Measurements from ENCODE around the gene IFFO2. TPM values are rescaled to one million over a fixed set of nuclear protein-coding genes. Genes with fewer than 3 reads are reported as not detected.

Gene IFFO2
- total and polyA plus RNA-seq, 9 donors, result 4.2 to 7.6 (median 6.7) TPM

DNA sequence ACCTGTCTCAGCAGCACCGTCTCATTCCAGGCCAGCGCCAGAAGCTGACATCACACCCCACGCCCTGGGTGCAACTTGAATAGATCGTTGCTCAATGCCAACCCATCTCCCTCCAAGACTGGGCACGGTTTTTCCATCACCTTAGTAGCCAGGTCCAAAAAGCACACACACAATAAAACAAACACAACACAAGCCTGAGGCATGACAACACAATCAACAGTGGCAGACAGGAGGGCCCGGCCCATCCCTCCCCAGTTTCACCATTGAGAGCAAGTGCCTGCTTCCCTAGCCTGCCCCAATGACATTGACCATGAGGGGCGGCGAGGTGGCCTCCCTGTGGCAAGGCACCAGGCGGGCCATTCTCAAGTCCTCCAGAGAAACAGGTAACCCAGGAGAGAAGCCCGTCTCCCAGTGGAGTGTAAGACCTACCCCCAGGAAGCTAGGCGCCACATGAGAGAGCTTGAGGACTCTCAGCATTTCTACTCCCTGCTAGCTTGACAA, 2.7 kb downstream of the IFFO2 start:
- 87% methylated on average over 9 of the region's 11 CpGs for WGBS (ENCODE audit: insufficient coverage)
- no peak for DNase-seq
- peaks cover 58% of the 10 kb centered on the region for H3K4me1 ChIP-seq (ENCODE audit: control insufficient read depth, insufficient read depth, low read length)
- H3K27ac ChIP-seq (ENCODE audit: low read length), result no peak overlapping the region
- peaks cover 5% of the 10 kb centered on the region for H3K36me3 ChIP-seq (ENCODE audit: control insufficient read depth, insufficient read depth, low read length)
- peaks cover 6% of the 10 kb centered on the region for H3K27me3 ChIP-seq (ENCODE audit: control insufficient read depth, insufficient read depth, low read length)
- no peaks in the 10 kb centered on the region for H3K9me3 ChIP-seq (replicated peaks; ENCODE audit: control insufficient read depth, low read depth, low read length)
- no peak overlapping the region for H3K4me3 ChIP-seq (ENCODE audit: low read length)

GRCh38 chr1:18951818-18952391, 4.6 kb downstream of the IFFO2 start:
- H3K27me3 ChIP-seq (ENCODE audit: control insufficient read depth, insufficient read depth, low read length), result peaks cover 4% of the 10 kb centered on the region
- peaks cover 5% of the 10 kb centered on the region for H3K36me3 ChIP-seq (ENCODE audit: control insufficient read depth, insufficient read depth, low read length)
- WGBS (ENCODE audit: insufficient coverage), result 75% methylated on average over 8 of the region's 8 CpGs
- peak; percentile 29 for DNase-seq
- H3K9me3 ChIP-seq (replicated peaks; ENCODE audit: control insufficient read depth, low read depth, low read length), result no peaks in the 10 kb centered on the region
- H3K4me3 ChIP-seq (ENCODE audit: low read length), result no peak overlapping the region
- H3K4me1 ChIP-seq (ENCODE audit: control insufficient read depth, insufficient read depth, low read length), result peaks cover 72% of the 10 kb centered on the region
- peak overlapping the region; percentile 97 for H3K27ac ChIP-seq (ENCODE audit: low read length)

DNA sequence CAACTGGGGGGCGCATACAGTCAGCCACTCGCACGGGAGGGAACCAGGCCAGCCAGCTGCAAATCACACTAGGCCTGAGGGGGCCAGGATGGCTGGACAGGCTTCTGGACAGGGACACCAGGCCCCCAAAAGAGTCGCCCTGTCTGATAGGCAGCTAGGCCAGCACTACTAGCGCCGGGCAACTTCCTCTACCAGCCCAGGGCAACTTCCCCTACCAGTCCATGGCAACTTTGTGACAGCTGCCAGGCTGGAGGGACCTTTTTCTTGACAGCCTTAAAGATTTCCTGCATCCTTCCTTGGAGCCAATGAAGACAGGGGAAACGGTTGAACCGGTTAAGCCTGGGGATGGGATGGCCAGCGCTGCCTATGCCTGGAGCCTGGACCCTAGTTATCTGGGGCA, 5.1 kb downstream of the IFFO2 start:
- Histone ChIP-seq H3K27ac (ENCODE audit: low read length) (peak overlapping the region; percentile 97), H3K4me1 (ENCODE audit: control insufficient read depth, insufficient read depth, low read length) (peaks cover 73% of the 10 kb centered on the region), H3K4me3 (ENCODE audit: low read length) (no peak overlapping the region), H3K27me3 (ENCODE audit: control insufficient read depth, insufficient read depth, low read length) (peaks cover 4% of the 10 kb centered on the region), H3K36me3 (ENCODE audit: control insufficient read depth, insufficient read depth, low read length) (peaks cover 5% of the 10 kb centered on the region), H3K9me3 (replicated peaks; ENCODE audit: control insufficient read depth, low read depth, low read length) (no peaks in the 10 kb centered on the region)
- 72% methylated on average over 9 of the region's 9 CpGs for WGBS (ENCODE audit: insufficient coverage)
- peak; percentile 25 for DNase-seq

DNA sequence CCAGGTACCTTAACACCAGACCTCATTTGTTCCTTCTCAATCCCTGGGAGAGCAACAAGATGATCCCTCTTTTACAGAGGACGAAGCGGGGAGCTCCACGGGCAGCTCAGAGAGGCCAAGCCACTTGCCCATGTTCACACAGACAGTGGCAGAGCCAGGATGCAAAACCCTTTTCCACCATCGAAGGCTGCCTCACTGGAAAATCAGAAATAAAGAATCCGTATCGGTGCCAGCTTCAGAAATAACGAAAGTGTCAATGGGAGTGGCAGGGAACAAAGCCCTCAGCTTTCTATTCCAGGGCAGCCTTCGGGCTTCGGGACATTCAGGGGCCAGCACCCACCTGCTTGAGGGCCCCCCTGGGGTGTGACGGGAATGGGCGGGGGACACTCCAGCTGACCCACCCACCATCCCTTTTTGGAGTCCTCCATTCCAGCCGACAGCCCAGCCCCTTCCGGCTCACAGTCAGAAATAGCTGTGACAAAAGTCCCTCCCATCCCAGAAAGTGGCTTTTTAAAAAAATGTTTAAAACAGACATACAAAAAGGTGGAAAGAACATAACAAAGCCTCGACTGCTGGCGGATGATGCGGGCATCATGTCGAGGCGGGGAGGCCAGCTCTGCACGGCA, 6.0 kb downstream of the IFFO2 start:
- peaks cover 79% of the 10 kb centered on the region for H3K4me1 ChIP-seq (ENCODE audit: control insufficient read depth, insufficient read depth, low read length)
- H3K27me3 ChIP-seq (ENCODE audit: control insufficient read depth, insufficient read depth, low read length), result peaks cover 4% of the 10 kb centered on the region
- H3K36me3 ChIP-seq (ENCODE audit: control insufficient read depth, insufficient read depth, low read length), result peaks cover 5% of the 10 kb centered on the region
- H3K4me3 ChIP-seq (ENCODE audit: low read length), result peak overlapping the region; percentile 24
- no peaks in the 10 kb centered on the region for H3K9me3 ChIP-seq (replicated peaks; ENCODE audit: control insufficient read depth, low read depth, low read length)
- peak; percentile 85 for DNase-seq
- H3K27ac ChIP-seq (ENCODE audit: low read length), result peak overlapping the region; percentile 97
- WGBS (ENCODE audit: insufficient coverage), result 30% methylated on average over 16 of the region's 19 CpGs

DNA sequence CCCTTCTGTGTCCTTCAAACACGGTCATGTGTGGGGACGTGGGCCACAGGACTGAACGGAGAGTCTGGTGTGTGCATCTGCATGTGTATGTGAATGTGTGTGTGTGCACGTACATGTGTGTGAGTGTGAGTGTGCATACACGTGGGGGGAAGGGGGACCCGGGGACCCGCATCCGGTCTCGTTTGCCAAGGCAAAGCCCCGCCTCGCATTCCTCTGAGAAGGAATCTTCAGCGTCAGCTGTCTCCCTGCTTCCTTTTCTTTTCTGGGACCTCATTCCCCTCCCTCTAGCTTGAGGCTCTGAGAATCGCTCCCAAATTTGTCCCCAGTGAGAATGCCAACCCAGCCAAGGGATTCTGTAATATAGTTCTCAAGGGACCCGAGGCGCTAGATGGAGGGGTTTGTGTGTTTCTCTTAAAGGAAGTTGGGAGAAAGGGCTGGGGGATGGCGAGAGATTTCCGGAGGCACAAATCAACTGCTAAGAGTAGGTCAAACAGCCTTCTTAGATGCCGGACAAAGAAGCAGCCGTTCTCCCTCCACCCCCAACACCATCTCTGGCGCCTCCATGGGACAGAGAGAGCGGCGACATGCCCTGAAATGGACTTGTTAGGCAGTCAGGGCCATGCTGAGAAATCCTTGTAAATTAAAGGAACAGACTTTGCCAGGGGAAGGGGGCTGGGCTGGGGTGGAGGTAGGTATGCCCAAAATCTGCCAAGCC, 6.6 kb downstream of the IFFO2 start:
- H3K27me3 ChIP-seq (ENCODE audit: control insufficient read depth, insufficient read depth, low read length), result peaks cover 4% of the 10 kb centered on the region
- peak; percentile 85 for DNase-seq
- 2% methylated on average over 6 of the region's 22 CpGs for WGBS (ENCODE audit: insufficient coverage)
- H3K4me3 ChIP-seq (ENCODE audit: low read length), result peak overlapping the region; percentile 24
- peak overlapping the region; percentile 97 for H3K27ac ChIP-seq (ENCODE audit: low read length)
- no peaks in the 10 kb centered on the region for H3K9me3 ChIP-seq (replicated peaks; ENCODE audit: control insufficient read depth, low read depth, low read length)
- H3K36me3 ChIP-seq (ENCODE audit: control insufficient read depth, insufficient read depth, low read length), result peaks cover 5% of the 10 kb centered on the region
- peaks cover 79% of the 10 kb centered on the region for H3K4me1 ChIP-seq (ENCODE audit: control insufficient read depth, insufficient read depth, low read length)

GRCh38 chr1:18948913-18949685, 7.4 kb downstream of the IFFO2 start:
- Histone ChIP-seq H3K27me3 (ENCODE audit: control insufficient read depth, insufficient read depth, low read length) (no peaks in the 10 kb centered on the region), H3K4me1 (ENCODE audit: control insufficient read depth, insufficient read depth, low read length) (peaks cover 78% of the 10 kb centered on the region), H3K4me3 (ENCODE audit: low read length) (peak overlapping the region; percentile 15), H3K27ac (ENCODE audit: low read length) (peak overlapping the region; percentile 97), H3K36me3 (ENCODE audit: control insufficient read depth, insufficient read depth, low read length) (peaks cover 5% of the 10 kb centered on the region), H3K9me3 (replicated peaks; ENCODE audit: control insufficient read depth, low read depth, low read length) (no peaks in the 10 kb centered on the region)
- 21% methylated on average over 18 of the region's 23 CpGs for WGBS (ENCODE audit: insufficient coverage)
- peak; percentile 85 for DNase-seq

DNA sequence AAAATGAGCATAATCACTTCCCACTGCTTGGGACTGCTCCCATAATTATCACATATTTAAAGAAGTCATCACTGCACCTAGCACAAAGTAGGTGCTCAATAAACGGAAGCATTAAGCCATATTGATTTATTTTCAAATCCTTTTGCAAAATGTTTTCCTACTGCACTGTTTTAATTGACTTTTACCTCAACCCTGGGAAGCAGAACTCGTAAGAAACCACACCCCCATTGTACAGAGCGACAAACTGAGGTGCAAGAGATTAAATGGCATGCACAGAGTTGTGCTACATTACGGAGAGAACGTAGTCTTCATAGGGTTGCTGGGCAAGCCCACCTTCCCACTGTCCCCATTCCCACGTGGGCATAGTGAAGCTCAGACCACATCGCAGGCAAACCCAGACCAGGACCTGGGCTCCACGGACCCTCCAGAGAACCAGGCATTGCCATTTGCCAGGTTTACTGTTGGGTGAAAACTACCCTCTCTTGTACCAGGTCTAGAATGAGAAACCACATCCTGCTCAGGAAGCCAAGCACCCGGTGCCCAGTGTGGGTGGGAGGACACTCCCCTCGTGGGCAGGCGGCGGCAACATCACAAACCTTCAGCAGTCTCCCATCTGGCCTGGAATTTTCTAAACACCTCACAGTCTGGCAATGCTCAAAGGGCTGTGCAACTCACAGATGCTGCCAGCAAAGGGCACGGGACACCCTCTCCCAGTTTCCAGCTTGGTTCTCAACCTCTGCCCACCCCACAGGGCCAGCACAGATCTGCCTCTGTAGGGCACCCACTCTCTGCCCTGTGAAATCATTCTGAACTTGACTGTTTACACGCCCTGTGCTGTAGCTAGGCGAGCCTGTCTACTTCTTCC, 8.2 kb downstream of the IFFO2 start:
- Histone ChIP-seq H3K4me3 (ENCODE audit: low read length) (no peak overlapping the region), H3K4me1 (ENCODE audit: control insufficient read depth, insufficient read depth, low read length) (peaks cover 73% of the 10 kb centered on the region), H3K27ac (ENCODE audit: low read length) (peak overlapping the region; percentile 97), H3K9me3 (replicated peaks; ENCODE audit: control insufficient read depth, low read depth, low read length) (no peaks in the 10 kb centered on the region), H3K27me3 (ENCODE audit: control insufficient read depth, insufficient read depth, low read length) (no peaks in the 10 kb centered on the region), H3K36me3 (ENCODE audit: control insufficient read depth, insufficient read depth, low read length) (peaks cover 5% of the 10 kb centered on the region)
- DNase-seq, result peak; percentile 31
- WGBS (ENCODE audit: insufficient coverage), result 60% methylated on average over 11 of the region's 15 CpGs

GRCh38 chr1:18947570-18947969, 8.9 kb downstream of the IFFO2 start:
- no peak overlapping the region for H3K27ac ChIP-seq (ENCODE audit: low read length)

DNA sequence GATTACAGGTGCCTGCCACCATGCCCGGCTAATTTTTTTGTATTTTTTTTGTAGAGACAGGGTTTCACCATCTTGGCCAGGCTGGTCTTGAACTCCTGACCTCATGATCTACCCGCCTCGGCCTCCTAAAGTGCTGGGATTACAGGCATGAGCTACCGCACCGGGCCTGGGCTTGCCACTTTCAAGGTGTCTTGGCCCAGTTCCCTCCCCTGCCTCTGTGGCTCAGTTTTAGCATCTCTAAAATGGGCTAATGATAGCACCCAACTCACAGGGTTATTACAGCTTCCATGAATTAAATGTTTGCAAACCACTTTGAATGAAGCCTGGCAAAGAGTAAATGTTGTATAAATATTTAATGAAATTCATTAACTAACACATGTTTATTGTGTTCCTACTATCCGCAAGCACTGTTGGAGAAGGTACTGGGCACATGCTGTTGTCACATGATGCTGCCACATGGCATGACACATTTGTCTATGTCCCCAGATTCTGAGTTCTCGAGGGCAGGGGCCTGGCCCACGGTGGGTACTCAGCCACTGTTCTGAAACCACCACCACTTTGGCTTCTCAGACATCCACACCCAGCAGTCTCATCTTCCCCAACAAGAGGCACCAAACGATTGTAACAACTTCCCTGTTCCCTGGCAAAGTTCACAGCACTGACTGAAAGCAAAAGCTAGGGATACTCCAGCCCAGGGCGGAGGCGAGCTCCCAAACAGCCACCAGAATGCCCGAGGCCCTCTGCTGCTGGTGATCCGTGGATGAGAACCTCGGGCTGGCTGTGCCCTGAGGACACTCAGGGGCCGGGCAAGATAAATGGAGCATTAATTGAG, 9.7 kb downstream of the IFFO2 start:
- Histone ChIP-seq H3K4me1 (ENCODE audit: control insufficient read depth, insufficient read depth, low read length) (peaks cover 79% of the 10 kb centered on the region), H3K27ac (ENCODE audit: low read length) (no peak overlapping the region), H3K9me3 (replicated peaks; ENCODE audit: control insufficient read depth, low read depth, low read length) (no peaks in the 10 kb centered on the region), H3K36me3 (ENCODE audit: control insufficient read depth, insufficient read depth, low read length) (peaks cover under 1% of the 10 kb centered on the region), H3K27me3 (ENCODE audit: control insufficient read depth, insufficient read depth, low read length) (no peaks in the 10 kb centered on the region), H3K4me3 (ENCODE audit: low read length) (no peak overlapping the region)
- 78% methylated on average over 14 of the region's 15 CpGs for WGBS (ENCODE audit: insufficient coverage)
- DNase-seq, result no peak

More at GRCh38 chr1:18947570-18947969, 8.9 kb downstream of the IFFO2 start:
- Histone ChIP-seq H3K9me3 (replicated peaks; ENCODE audit: control insufficient read depth, low read depth, low read length) (no peaks in the 10 kb centered on the region), H3K4me3 (ENCODE audit: low read length) (no peak overlapping the region), H3K36me3 (ENCODE audit: control insufficient read depth, insufficient read depth, low read length) (peaks cover 5% of the 10 kb centered on the region), H3K27me3 (ENCODE audit: control insufficient read depth, insufficient read depth, low read length) (no peaks in the 10 kb centered on the region), H3K4me1 (ENCODE audit: control insufficient read depth, insufficient read depth, low read length) (peaks cover 75% of the 10 kb centered on the region)
- 82% methylated on average over 8 of the region's 9 CpGs for WGBS (ENCODE audit: insufficient coverage)
- DNase-seq, result no peak
